ENCODE results near the gene SUGP2. TPM values are rescaled to one million over a fixed set of nuclear protein-coding genes. Genes with fewer than 3 reads are reported as not detected.

Gene SUGP2
- total RNA-seq, 1 experiment from 2014 or later = 112 TPM

GRCh38 chr19:18992696-18993095 lies 40.6 kb downstream of the SUGP2 start:
- intact Hi-C loops (cut with micrococcal nuclease; ENCODE audit: unreplicated experiment) (no loop called here), in situ Hi-C loops (cut with HindIII; ENCODE audit: low pct_unique_long_range_greater_than_20kb, low sequenced_read_pairs) (no loop called here)
- ATAC-seq (no peak), DNase-seq (ENCODE audit: low read depth, low spot score) (no peak)
- Histone ChIP-seq H3K4me3 (ENCODE audit: low read depth in 2 of 2, low read length in 2 of 2) (no peak overlapping the region), H3K27ac (ENCODE audit: low read length) (no peak overlapping the region), H3K36me3 (ENCODE audit: control insufficient read depth, insufficient read depth, low read length) (no peaks in the 10 kb centered on the region; the same call in none of the 2 replicates), H3K4me1 (ENCODE audit: control insufficient read depth, insufficient read depth, low read length) (no peaks in the 10 kb centered on the region), H3K9me3 (ENCODE audit: control insufficient read depth, insufficient read depth, low read depth, low read length) (no peaks in the 10 kb centered on the region), H3K27me3 (ENCODE audit: control insufficient read depth, insufficient read depth, low read length) (no peaks in the 10 kb centered on the region)
- POLR2A ChIA-PET = interaction anchor here (0.6 kb wide), 1 partner anchor 42 kb away, joined by 6 read pairs; no protein-coding TSS in a partner anchor
- TF ChIP-seq TCF7L2 (IDR thresholded peaks at IDR 0.05; ENCODE audit: low read depth, low read length) (no peak), CTCF (IDR thresholded peaks at IDR 0.05) (no peak), POLR2AphosphoS5 (IDR thresholded peaks at IDR 0.05; ENCODE audit: low read depth, low read length) (no peak), SIN3A (IDR thresholded peaks at IDR 0.05; ENCODE audit: borderline replicate concordance, insufficient read depth, low read depth, low read length) (no peak), REST (IDR thresholded peaks at IDR 0.05; ENCODE audit: insufficient read depth in 1 of 2, low read depth in 2 of 2, low read length in 1 of 2) (no peak)
- CTCF ChIA-PET = no interaction called here
- BruUV-seq (replicated peaks) = TSS peak; percentile 77

- intact Hi-C loops (cut with micrococcal nuclease; ENCODE audit: unreplicated experiment) (no loop called here), in situ Hi-C loops (cut with HindIII; ENCODE audit: low pct_unique_long_range_greater_than_20kb, low sequenced_read_pairs) (no loop called here)
- no peak for TF ChIP-seq POLR2AphosphoS5 (IDR thresholded peaks at IDR 0.05; ENCODE audit: low read depth, low read length)
- TF ChIP-seq TCF7L2 (IDR thresholded peaks at IDR 0.05; ENCODE audit: low read depth, low read length) = no peak
- no peak for TF ChIP-seq CTCF (IDR thresholded peaks at IDR 0.05)
- TF ChIP-seq SIN3A (IDR thresholded peaks at IDR 0.05; ENCODE audit: borderline replicate concordance, insufficient read depth, low read depth, low read length) = no peak
- no peak for TF ChIP-seq REST (IDR thresholded peaks at IDR 0.05; ENCODE audit: insufficient read depth in 1 of 2, low read depth in 2 of 2, low read length in 1 of 2)
- DNase-seq (ENCODE audit: low read depth, low spot score) = no peak
- no peak for ATAC-seq
- POLR2A ChIA-PET = no interaction called here
- Histone ChIP-seq H3K27me3 (ENCODE audit: control insufficient read depth, insufficient read depth, low read length) (no peaks in the 10 kb centered on the region), H3K9me3 (ENCODE audit: control insufficient read depth, insufficient read depth, low read depth, low read length) (no peaks in the 10 kb centered on the region), H3K36me3 (ENCODE audit: control insufficient read depth, insufficient read depth, low read length) (no peaks in the 10 kb centered on the region; the same call in none of the 2 replicates), H3K27ac (ENCODE audit: low read length) (no peak overlapping the region), H3K4me1 (ENCODE audit: control insufficient read depth, insufficient read depth, low read length) (no peaks in the 10 kb centered on the region; the same call in 1 of the 2 replicates), H3K4me3 (ENCODE audit: low read depth in 2 of 2, low read length in 2 of 2) (no peak overlapping the region)
- CTCF ChIA-PET = no interaction called here
- BruUV-seq (replicated peaks) = no TSS peak
Observed at GRCh38 chr19:18991468-18991867, 41.8 kb downstream of the SUGP2 start.
